GM10248 (cell line): ENCODE results near the gene CNNM2.

Experiments
- CTCF ChIA-PET: fragments of 300-600 bp; sonication (Branson Sonifier 250); formaldehyde crosslinking; extraction: SDS; loops from one replicate; lab custom pipeline; 2021; ENCODE audit warnings: antibody characterized with exemption; lab: Yijun Ruan, JAX
- POLR2A ChIA-PET: fragments of 350-650 bp; sonication (Branson Sonifier 250); formaldehyde crosslinking; extraction: SDS; loops from one replicate; lab custom pipeline; 2020; ENCODE audit warnings: antibody characterized with exemption; lab: Yijun Ruan, JAX
- DNase-seq: peaks from one replicate; pipeline ENCODE4 v3.0.0; 2012; ENCODE audit errors: extremely low spot score
- CTCF ChIP-seq: IDR thresholded peaks from 2 replicates; pipeline ENCODE4 v1.5.1; 2012; ENCODE audit warnings: mild to moderate bottlenecking, low read depth; ENCODE audit errors: extremely low read depth, missing control alignments, control extremely low read depth

Gene CNNM2

DNA sequence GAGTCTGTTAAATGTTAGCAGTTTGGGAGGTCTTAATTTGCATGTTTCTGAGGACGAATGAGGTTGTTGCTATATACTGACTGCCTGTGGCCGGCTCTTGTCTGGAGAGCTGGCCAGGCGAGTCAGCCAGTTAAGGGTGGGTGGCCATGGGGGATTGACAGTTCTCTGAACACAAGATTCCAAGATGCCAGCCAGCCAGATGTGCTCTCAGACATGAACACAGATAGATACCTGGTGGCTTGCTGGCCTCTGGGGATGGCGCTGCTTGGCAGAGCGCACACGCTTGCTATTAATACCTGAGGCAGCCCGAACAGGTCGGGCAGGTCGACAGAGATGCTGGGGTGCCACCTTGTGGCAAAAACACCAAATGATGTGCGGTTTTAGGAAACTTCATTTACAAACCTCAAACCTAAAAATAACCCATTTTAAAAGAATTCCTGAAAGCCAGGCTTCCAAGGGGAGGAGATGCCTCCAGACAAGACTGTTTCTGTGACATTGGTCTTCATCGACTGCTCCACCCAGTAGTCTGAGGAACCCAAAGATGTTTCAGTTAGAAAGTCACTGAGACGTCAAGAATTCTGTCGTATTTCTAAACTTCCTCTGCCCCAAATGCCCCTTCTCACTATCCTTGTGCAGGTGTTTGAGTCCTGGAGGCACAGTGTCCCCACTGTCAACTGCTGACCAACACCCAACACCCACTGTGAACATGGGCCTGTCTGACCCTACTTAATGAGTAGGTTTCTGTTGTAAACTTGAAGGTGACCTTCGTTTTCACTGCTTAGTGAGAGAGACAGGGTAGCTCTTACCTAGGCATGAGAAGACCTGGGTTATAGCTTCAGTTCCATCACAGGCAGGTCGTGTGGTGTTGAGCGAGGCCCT, 151.6 kb downstream of the CNNM2 start:
- ChIA-PET CTCF (interaction anchor here (0.7 to 6.1 kb wide), 21 partner anchors 8 to 228 kb away, joined by 3 to 67 read pairs (median 3); partner anchors contain the start of gene CNNM2), POLR2A (interaction anchor here (0.5 kb wide), 1 partner anchor 209 kb away, joined by 4 read pairs; no protein-coding TSS in a partner anchor)
- TF ChIP-seq CTCF = peak; percentile 70
- DNase-seq = peak; percentile 65

- CTCF ChIA-PET = interaction anchor here (5.5 to 6.1 kb wide), 2 partner anchors 156 to 172 kb away, joined by 22 to 67 read pairs; partner anchors contain the start of gene CNNM2
Measured at GRCh38 chr10:103072276-103072675, 154.2 kb downstream of the CNNM2 start.

GRCh38 chr10:103072891-103073290, 154.8 kb downstream of the CNNM2 start:
- no peak for TF ChIP-seq CTCF
- ChIA-PET CTCF (interaction anchor here (6.1 kb wide), 1 partner anchor 156 kb away, joined by 67 read pairs; the partner anchor contains the start of gene CNNM2), POLR2A (interaction anchor here (0.7 kb wide), 1 partner anchor 27 kb away, joined by 14 read pairs; no protein-coding TSS in a partner anchor)
- DNase-seq = no peak

More at GRCh38 chr10:103072276-103072675, 154.2 kb downstream of the CNNM2 start:
- no peak for DNase-seq
- no peak for TF ChIP-seq CTCF
- POLR2A ChIA-PET = no interaction called here

GRCh38 chr10:103077020-103077419, 158.9 kb downstream of the CNNM2 start:
- TF ChIP-seq CTCF = no peak
- no peak for DNase-seq
- POLR2A ChIA-PET = interaction anchor here (0.6 kb wide), 1 partner anchor 150 kb away, joined by 7 read pairs; no protein-coding TSS in a partner anchor
- CTCF ChIA-PET = interaction anchor here (1.0 to 1.5 kb wide), 3 partner anchors 9 to 175 kb away, joined by 3 to 4 read pairs (median 4); no protein-coding TSS in a partner anchor

DNA sequence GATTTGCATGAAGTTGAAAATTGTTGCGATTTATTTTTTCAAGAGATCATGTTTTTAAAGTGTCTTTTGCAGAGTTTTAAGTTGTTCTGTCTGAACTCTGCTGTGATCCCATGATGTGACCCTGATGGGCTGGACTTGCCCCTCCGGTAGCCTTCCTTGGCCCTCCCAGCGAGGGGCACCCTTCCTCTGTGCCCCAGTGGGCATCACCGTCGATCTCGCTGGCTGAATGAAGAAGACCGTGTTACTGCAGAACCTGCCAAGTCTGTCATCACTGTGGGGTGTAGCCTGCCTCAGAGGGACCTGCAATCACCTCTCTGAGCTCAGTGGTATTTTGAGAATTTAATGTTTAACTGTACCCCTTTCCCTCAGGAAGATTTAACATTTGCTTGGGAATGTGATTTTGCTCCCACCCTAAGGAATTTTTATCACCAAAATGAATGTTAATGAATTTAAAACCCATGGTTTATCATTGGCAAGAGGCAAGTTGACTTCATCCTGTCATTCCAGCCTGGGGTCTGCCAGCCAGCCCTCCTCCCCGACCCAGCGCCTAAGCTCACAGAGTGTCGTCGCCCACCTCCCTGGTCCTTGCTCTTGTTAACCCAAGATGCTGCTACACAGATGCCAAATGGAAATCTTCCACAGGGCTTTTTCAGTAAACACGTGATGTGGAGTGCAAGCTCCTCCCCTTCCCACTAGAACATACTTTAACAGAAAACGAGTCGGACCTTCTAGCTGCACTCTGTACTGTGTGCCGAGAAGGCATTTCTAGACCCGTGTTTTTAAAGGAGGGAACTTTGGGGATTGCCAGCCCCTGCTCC, 159.6 kb downstream of the CNNM2 start:
- no peak for DNase-seq
- ChIA-PET POLR2A (no interaction called here), CTCF (interaction anchor here (1.4 kb wide), 1 partner anchor 8 kb away, joined by 4 read pairs; no protein-coding TSS in a partner anchor)
- TF ChIP-seq CTCF = no peak

GRCh38 chr10:103078309-103078615, 160.2 kb downstream of the CNNM2 start:
- ChIA-PET CTCF (interaction anchor here (1.3 to 1.4 kb wide), 2 partner anchors 8 to 161 kb away, joined by 3 to 4 read pairs; no protein-coding TSS in a partner anchor), POLR2A (no interaction called here)
- no peak for TF ChIP-seq CTCF
- DNase-seq = no peak
